NCI-H1930 (cell line): ENCODE data around the gene STK33.

ENCODE experiments used
- DNase-seq, 2 experiments: peaks; one replicate each; lab custom pipeline; 2025; lab: John Stamatoyannopoulos, UW

The STK33 gene

GRCh38 chr11:8603696-8604077, 9.7 kb upstream of the STK33 start:
- no peak for DNase-seq

GRCh38 chr11:8601376-8602133, 7.5 kb upstream of the STK33 start:
- no peak for DNase-seq

- DNase-seq, result no peak
Measured at GRCh38 chr11:8598506-8598905, 4.5 kb upstream of the STK33 start.

GRCh38 chr11:8597182-8597581, 3.2 kb upstream of the STK33 start:
- DNase-seq, result no peak

GRCh38 chr11:8596504-8597046, 2.5 kb upstream of the STK33 start:
- no peak for DNase-seq

GRCh38 chr11:8593455-8593854, 573 bp downstream of the STK33 start:
- DNase-seq, result no peak

GRCh38 chr11:8587915-8588314, 6.1 kb downstream of the STK33 start:
- DNase-seq, result no peak

GRCh38 chr11:8586805-8587204, 7.2 kb downstream of the STK33 start:
- DNase-seq, result no peak

GRCh38 chr11:8586184-8586583, 7.8 kb downstream of the STK33 start:
- DNase-seq, result no peak

- no peak for DNase-seq
Measured at GRCh38 chr11:8584511-8584910, 9.5 kb downstream of the STK33 start.

GRCh38 chr11:8584082-8584481, 9.9 kb downstream of the STK33 start:
- DNase-seq, result no peak

GRCh38 chr11:8581300-8581699, 12.7 kb downstream of the STK33 start:
- no peak for DNase-seq

- DNase-seq, result no peak
Measured at GRCh38 chr11:8577791-8578581, 16.0 kb downstream of the STK33 start.

- no peak for DNase-seq
Measured at GRCh38 chr11:8574798-8575197, 19.2 kb downstream of the STK33 start.

GRCh38 chr11:8573777-8574176, 20.3 kb downstream of the STK33 start:
- DNase-seq, result no peak

GRCh38 chr11:8567602-8568198, 26.3 kb downstream of the STK33 start:
- DNase-seq, result no peak

- peak in 1 of 2 experiments; percentile 57 for DNase-seq
Measured at GRCh38 chr11:8566613-8567210, 27.3 kb downstream of the STK33 start.

- DNase-seq, result no peak
Measured at GRCh38 chr11:8564526-8564925, 29.5 kb downstream of the STK33 start.

GRCh38 chr11:8561461-8561860, 32.6 kb downstream of the STK33 start:
- DNase-seq, result no peak

- no peak for DNase-seq
Measured at GRCh38 chr11:8558436-8558835, 35.6 kb downstream of the STK33 start.

- no peak for DNase-seq
Measured at GRCh38 chr11:8545698-8546366, 48.2 kb downstream of the STK33 start.

- DNase-seq, result no peak
Measured at GRCh38 chr11:8544807-8545206, 49.2 kb downstream of the STK33 start.
